ENCODE measurements around the gene CTBP2.

The CTBP2 gene

DNA sequence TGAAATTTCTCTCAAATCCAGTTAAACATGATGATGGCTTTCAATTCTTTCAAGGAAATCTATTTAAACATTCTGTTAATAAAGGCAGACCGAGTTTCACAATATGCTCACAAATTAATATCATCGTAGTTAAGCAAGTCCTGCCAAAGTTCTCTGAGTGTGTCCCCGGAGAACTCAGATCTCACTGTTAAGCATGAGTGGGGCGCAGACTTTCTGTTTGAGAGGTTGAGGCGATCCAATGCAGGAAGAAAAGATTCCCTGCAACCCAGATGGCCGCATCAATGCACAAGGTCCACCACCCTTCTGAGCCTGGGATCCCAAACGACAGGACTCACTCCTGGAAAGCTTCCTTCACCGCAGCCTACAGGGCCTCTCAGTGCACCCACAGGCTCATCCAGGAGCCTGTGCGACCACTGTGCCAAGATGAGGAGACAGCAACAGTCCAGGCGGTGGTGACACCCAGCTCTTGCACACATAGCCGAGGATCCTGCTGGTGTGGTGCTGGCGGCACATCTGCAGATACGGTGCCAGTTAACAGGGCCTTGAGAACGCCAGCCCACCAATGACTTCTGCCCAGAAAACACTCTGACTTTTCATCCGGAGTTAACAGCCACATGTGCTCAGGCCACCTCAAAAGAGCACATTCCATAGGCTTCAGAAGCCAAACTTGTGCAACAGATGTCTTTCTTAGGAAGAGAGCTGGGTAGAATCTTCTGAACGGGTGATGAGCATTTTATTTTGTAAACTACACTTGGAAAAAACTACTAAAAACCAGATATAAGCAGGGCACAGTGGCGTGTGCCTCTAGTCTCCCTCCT is 116.3 kb downstream of the CTBP2 start:
- no peak for DNase-seq (ENCODE audit: low read depth in 3 of 3)

DNA sequence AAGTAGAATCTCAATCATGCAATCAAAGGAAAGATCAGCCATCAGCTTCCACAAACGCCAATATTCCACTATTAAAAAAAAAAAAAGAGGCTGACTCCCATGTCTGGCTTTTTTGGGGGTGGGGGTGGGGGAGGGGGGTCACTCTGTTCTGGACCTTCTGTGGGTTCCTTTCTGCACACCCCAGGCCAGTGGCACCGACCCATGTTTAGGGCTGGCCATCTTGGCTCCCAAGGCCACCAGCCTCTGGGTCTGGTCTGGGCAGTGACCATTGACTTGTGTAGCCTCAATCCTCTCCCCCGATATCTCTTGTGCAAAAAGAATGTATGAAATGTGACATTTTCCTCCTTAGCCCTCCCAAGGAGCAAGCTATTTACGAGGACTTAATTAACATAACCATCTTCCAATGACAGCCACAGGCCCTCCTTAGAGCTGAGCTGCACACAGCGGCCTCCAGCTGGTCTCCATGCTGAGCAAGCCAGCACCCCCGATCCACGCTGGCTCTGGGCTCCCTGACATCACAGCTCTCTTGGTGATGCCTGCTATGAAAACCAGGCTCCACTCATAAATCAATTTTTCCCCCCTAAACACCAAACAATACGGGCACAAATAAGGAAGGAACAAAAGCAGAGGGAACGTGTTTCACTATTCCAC is 118.4 kb downstream of the CTBP2 start:
- no peak for DNase-seq (ENCODE audit: low read depth in 3 of 3)

GRCh38 chr10:125039354-125039769 is 121.0 kb downstream of the CTBP2 start:
- DNase-seq (ENCODE audit: low read depth in 3 of 3): no peak

GRCh38 chr10:125038637-125039036 is 121.7 kb downstream of the CTBP2 start:
- no peak for DNase-seq (ENCODE audit: low read depth in 3 of 3)

GRCh38 chr10:125037145-125037877 is 123.1 kb downstream of the CTBP2 start:
- DNase-seq (ENCODE audit: low read depth in 3 of 3): no peak

- no peak for DNase-seq (ENCODE audit: low read depth in 3 of 3)
These were observed 124.6 kb downstream of the CTBP2 start for GRCh38 chr10:125035588-125036295.

DNA sequence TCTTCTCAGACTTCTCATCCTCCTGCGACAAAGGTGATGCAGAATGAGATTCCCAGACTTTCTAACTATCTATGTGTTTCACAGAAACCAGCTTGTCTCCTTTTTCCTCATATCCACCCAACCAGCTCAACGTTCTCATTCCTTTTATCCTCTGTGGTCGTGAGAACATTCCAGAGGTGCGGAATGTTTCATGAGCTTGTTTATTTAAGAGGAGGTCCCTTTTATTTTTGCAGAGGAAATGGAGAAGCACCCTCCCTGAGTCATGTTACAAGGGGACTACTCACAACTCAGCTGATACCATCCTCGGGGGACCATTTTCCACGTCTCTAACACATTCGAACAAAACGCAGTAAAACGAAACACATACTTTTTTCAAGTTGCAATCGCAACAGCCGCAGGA is 125.2 kb downstream of the CTBP2 start:
- DNase-seq (ENCODE audit: low read depth in 3 of 3): no peak

DNA sequence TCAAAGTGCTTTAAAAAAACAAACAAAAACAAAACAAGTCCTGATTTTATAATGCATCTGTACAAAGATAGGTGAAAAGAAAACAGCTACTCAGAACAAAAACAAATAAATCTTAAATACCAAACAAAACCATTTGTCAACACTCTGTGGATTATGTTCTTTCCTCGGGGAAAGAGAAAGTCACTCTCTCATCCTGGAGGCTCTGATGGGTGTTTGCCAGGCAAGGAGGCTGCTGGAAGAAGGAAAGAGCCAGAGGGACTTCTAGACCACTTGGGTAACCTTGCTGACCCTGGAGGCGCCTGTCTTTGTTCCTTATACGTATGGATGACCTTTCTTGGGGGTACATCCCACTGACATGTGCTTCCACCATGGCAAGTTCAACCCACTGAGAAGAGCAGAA is 125.7 kb downstream of the CTBP2 start:
- no peak for DNase-seq (ENCODE audit: low read depth in 3 of 3)

- DNase-seq (ENCODE audit: low read depth in 3 of 3): no peak
These were observed 127.0 kb downstream of the CTBP2 start for GRCh38 chr10:125033146-125033924.

DNA sequence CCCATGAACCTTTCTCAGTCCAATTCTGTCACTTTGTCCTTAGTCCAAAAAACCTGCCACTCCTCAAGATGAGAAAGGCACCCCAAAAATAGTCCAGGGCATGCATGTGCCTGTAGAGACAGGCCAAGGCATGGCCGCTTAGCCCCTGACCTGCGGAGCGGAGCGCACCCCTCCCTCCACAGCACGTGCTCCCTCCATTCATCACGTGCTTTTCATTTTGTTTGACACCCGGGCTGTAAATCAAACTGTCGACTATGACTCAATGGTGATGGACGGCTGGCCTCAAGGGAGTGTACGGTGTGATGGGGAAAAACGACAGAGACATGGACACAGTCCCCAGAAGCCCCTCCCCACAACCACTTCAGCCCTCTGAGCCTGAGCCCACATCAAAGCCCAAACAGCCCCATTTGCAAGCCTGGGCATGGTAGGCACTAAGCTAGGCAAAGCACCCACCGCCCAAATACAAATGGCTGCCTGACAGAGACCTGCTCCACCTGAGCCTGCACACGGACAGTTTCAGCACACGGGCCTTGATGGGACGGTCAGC is 127.8 kb downstream of the CTBP2 start:
- no peak for DNase-seq (ENCODE audit: low read depth in 3 of 3)

DNA sequence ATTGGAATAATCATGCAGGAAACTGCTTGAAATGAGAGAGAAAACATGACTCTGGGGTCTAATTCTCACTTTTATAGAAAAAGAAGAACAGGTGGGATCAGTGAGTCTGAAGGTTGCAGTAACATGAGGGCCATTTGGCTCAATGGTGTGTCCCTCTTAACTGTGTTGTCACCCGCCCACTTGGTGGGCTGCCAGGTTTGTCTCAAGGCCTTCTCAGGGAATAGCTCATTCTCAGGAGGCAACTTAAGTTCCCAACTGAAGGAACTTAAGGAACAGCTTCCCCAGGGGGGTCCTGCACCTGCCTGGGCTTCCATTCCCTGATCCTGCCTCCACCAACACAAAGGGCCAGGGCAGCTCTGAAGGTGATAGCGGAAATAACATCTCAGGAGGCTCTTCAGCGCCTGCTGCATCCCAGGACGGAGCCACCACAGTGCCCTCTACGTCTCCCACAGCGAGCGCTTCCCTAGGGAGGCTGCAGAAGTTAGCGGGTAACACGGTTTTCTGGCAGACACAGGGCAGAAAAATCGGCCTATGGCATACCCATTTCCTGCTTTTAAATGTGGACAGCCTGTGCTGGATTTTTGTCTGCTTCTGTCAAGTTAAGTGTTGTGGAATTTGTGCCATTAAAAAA is 129.7 kb downstream of the CTBP2 start:
- no peak for DNase-seq (ENCODE audit: low read depth in 3 of 3)

DNA sequence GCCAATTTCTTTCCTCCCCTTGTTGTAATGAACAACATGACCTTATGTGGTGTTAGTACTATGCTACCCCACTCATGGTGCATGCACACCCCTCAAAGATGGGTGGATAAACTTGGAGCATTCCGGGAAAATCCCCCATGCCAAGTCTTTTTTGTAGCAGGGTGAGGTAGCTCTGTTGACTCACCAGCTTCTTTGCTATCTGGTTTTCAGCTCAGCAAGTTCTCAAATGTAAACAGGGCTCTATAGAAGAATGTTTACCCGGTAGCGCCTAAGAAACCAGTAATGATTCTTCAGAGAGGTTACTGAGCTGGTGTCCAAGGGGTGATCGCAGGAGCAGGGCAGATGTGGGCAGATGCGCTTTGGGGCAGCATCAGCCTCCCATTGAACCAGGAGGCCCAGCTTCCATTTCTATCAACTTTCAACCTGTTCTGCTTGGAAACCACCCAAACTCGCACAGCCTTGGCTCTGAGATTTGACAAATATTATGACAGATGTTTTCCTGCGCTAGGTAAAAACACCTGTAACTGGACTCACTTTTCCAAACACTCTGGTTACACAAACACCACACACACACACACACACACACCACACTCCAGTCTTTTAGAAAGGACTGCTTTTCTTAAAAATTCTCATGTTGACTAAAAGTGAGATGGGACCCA is 130.7 kb downstream of the CTBP2 start:
- no peak for DNase-seq (ENCODE audit: low read depth in 3 of 3)

DNA sequence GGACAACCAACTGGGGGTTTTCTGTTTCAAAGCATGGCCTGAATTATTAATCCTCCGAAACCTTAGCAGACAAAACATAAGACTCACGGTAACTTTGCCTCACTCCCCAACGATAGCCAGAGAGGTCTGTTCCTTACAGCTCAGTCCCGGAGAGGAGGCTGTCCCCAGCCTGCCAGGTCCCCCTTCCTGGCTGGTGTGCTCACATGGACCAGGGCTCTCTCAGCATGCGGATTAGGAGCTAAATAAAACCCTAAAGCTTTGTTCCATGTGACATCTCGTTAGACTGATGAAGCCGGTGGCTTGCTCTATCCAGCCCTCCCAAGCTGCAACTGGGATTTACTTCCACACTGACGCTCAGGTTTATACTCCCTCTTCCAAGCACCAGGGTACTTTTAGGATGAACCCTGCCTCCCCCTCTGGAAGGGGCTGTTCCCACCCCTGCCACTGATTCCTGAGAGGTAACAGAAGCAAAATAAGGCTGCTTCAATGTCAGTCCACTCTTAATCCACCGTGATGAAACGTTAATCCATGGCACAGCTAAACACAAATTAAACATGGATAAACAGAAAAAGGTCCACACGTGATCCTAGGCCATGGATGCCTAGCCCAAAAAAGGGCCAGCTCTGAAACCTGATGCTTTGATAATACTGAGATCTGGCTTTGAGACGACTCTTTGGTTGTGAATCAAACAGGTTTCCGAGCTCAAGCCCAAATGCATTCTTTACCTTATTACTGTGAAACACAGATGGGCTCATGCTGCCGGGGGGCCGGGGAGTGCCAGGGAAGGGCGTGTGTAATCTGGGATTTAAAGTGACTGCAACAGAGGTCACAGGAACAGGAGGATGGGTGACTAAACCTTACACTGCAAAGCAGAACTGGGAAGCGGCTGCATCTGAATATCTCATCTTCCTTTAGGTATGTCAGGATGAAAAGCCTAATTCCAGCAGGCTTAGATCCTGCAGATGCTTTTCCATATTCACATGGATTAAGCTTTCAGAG is 132.2 kb downstream of the CTBP2 start:
- DNase-seq (ENCODE audit: low read depth in 3 of 3): no peak

GRCh38 chr10:125026974-125027735 is 133.2 kb downstream of the CTBP2 start:
- no peak for DNase-seq (ENCODE audit: low read depth in 3 of 3)

DNA sequence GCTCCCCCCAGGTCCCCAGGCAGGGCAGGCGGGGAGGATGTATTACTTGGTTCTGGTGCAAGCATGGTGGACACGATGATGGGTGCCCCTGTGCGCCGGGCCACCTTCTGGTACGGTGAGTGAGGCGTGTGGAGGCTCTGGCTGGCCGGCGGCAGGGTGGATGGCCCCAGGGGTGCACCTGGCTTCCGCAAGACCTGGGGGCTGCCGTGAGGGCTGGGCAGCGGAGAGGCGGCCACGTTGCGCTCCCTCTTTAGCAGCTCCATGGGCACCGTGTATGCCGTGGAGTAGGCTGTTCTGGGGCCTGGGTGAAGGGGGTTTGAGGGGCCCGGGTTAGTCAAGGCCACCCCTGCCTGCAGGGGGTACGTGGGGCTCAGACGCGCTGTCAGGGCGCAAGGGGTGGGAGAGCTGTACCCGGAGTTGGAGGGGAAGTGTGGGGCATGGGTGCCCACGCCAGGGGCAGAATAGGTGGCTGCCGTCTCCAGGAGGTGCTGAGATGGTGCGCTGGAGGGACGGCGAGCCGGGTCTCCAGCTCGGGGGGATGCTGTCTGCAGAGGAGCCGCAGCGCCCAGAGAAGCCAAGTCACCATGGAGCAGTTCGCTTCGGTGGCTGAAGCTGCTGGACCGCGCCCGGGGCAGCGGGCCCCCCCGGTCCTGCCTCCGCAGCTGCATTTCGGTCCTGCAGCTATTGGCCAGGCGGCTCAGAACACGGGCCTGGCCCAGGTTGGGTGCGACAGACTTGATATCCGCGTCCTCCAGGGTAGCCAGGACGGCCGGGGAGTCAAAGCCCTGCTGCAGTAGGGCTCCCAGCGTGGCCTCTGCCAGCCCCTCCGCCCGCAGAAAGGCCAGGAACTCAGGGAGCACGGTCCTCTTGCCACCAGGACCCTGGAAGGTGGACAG is 134.1 kb downstream of the CTBP2 start:
- DNase-seq (ENCODE audit: low read depth in 3 of 3): no peak

- DNase-seq (ENCODE audit: low read depth in 3 of 3): no peak
These were observed 135.0 kb downstream of the CTBP2 start for GRCh38 chr10:125025341-125025740.
